WTC11 (cell line): Measurements from ENCODE around the gene RETREG2. TPM values are rescaled to one million over a fixed set of nuclear protein-coding genes. Genes with fewer than 3 reads are reported as not detected.
A peak's percentile ranks its signal among the peaks of the same experiment; 100 is the strongest.

ENCODE experiments used
- ATAC-seq: fragments of 200-7000 bp; cut with Tn5 transposase; 2 replicates; pipeline ENCODE4 v1.10.0; 2021; ENCODE audit warnings: mild to moderate bottlenecking, moderate library complexity
- CTCF ChIA-PET: fragments of 300-600 bp; sonication (Branson Sonifier 250); formaldehyde crosslinking; loops from one replicate; lab custom pipeline; 2021; ENCODE audit warnings: antibody characterized with exemption; lab: Charles Lee
- POLR2A ChIA-PET: fragments of 350-600 bp; sonication (Branson Sonifier 250); formaldehyde crosslinking; loops from one replicate; lab custom pipeline; 2021; ENCODE audit warnings: antibody characterized with exemption; lab: Charles Lee
- DNase-seq: peaks from one replicate; pipeline ENCODE4 v3.0.0; 2021; ENCODE audit warnings: low spot score
- H3K27ac Mint-ChIP-seq: 2 replicates; pipeline ENCODE4 v1.8.0; 2021; ENCODE audit warnings: mixed read lengths
- H3K27me3 Mint-ChIP-seq: 2 replicates; pipeline ENCODE4 v1.8.0; 2021; ENCODE audit warnings: low read depth, mild to moderate bottlenecking, moderate library complexity, mixed read lengths
- H3K36me3 Mint-ChIP-seq: 2 replicates; pipeline ENCODE4 v1.8.0; 2021; ENCODE audit warnings: mixed read lengths
- H3K4me1 Mint-ChIP-seq: 2 replicates; pipeline ENCODE4 v1.8.0; 2022; ENCODE audit warnings: mixed read lengths
- H3K4me3 Mint-ChIP-seq: 2 replicates; pipeline ENCODE4 v1.8.0; 2021; ENCODE audit warnings: mild to moderate bottlenecking, moderate library complexity, mixed read lengths
- H3K9me3 Mint-ChIP-seq: 2 replicates; pipeline ENCODE4 v1.8.0; 2021; ENCODE audit warnings: mixed read lengths
- ELF4 ChIP-seq: sonication (generic); formaldehyde crosslinking; IDR thresholded peaks from 2 replicates; pipeline ENCODE4 v1.8.1; 2022; ENCODE audit warnings: low read depth, mild to moderate bottlenecking, moderate library complexity, missing genetic modification reagents
- HMGA2 ChIP-seq: fragments of 250-450 bp; sonication (Bioruptor Pico); IDR thresholded peaks from 2 replicates; pipeline ENCODE4 v1.4.0; 2021; ENCODE audit warnings: mild to moderate bottlenecking, moderate library complexity
- IRF2 ChIP-seq: sonication (generic); formaldehyde crosslinking; IDR thresholded peaks from 2 replicates; pipeline ENCODE4 v1.8.0; 2022; ENCODE audit warnings: low read depth, missing genetic modification reagents, borderline replicate concordance
- KAT7 ChIP-seq: sonication (generic); formaldehyde crosslinking; IDR thresholded peaks from 2 replicates; pipeline ENCODE4 v1.8.1; 2023; ENCODE audit warnings: missing genetic modification reagents, mild to moderate bottlenecking, borderline replicate concordance
- RELA ChIP-seq: sonication (generic); formaldehyde crosslinking; IDR thresholded peaks from 2 replicates; pipeline ENCODE4 v1.8.1; 2022; ENCODE audit warnings: missing genetic modification reagents, mild to moderate bottlenecking, borderline replicate concordance
- TEAD4 ChIP-seq: sonication (generic); formaldehyde crosslinking; IDR thresholded peaks from 2 replicates; pipeline ENCODE4 v1.8.0; 2022; ENCODE audit warnings: mild to moderate bottlenecking, missing genetic modification reagents
- ZBTB21 ChIP-seq: sonication (generic); formaldehyde crosslinking; IDR thresholded peaks from 2 replicates; pipeline ENCODE4 v1.8.1; 2023; ENCODE audit warnings: mild to moderate bottlenecking, missing genetic modification reagents, borderline replicate concordance
- ZNF219 ChIP-seq: sonication (generic); formaldehyde crosslinking; IDR thresholded peaks from 2 replicates; pipeline ENCODE4 v1.8.0; 2023; ENCODE audit warnings: missing genetic modification reagents, mild to moderate bottlenecking, borderline replicate concordance
- ZNF263 ChIP-seq: sonication (generic); formaldehyde crosslinking; IDR thresholded peaks from 2 replicates; pipeline ENCODE4 v1.8.1; 2022; ENCODE audit warnings: low read depth, mild to moderate bottlenecking, moderate library complexity, missing genetic modification reagents
- total RNA-seq: library from RNA; stranded (reverse); gene quantifications from 3 replicates; pipeline ENCODE4 v1.2.3, GENCODE V29; 2021
- TF ChIP-seq, protein P1 (sequence below): fragments of 200-600 bp; IDR thresholded peaks from 2 replicates; pipeline ENCODE4 v1.8.0; 2022; ENCODE audit warnings: antibody characterized with exemption
- TF ChIP-seq, protein P2 (sequence below): sonication (generic); formaldehyde crosslinking; IDR thresholded peaks from 2 replicates; pipeline ENCODE4 v1.8.1; 2022; ENCODE audit warnings: mild to moderate bottlenecking, missing genetic modification reagents, moderate library complexity, borderline replicate concordance
- TF ChIP-seq, protein P3 (sequence below): sonication (generic); formaldehyde crosslinking; IDR thresholded peaks from 2 replicates; pipeline ENCODE4 v1.8.0; 2023; ENCODE audit warnings: missing genetic modification reagents, mild to moderate bottlenecking, borderline replicate concordance
- TF ChIP-seq, protein P4 (sequence below): sonication (generic); formaldehyde crosslinking; IDR thresholded peaks from 2 replicates; pipeline ENCODE4 v1.8.1; 2023; ENCODE audit warnings: mild to moderate bottlenecking, missing genetic modification reagents, borderline replicate concordance
- TF ChIP-seq, protein P5 (sequence below): sonication (generic); formaldehyde crosslinking; IDR thresholded peaks from 2 replicates; pipeline ENCODE4 v1.8.1; 2022; ENCODE audit warnings: missing genetic modification reagents, borderline replicate concordance

Gene RETREG2
- total RNA-seq, 1 experiment from 2014 or later, result 60.2 TPM

DNA sequence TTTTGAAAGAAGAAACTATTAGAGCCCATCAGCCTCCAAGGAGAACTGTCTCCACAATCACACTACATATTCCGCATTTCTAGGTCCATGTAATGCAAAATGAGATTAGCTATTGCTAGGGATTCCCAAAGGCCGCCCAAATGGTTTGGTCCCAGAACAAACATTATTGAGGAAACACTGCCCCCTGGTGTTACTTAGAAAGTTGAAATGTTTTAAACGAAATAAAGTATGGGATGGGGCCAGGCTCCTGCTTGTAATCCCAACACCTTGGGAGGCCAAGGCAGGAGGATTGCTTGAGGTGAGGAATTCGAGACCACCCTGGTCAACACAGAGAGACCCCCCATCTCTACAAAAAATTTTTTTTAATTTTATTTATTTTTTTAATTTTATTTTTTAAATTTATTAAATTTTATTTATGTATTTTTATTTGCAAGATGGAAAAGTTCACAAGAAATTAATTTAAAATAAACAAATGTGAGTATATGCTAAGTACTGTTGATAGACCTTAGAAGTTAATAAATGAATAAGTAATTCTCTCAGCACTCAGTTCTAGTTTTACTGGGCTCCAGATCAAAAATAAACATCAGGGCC lies 22.9 kb upstream of the RETREG2 start:
- peaks cover 8% of the 10 kb centered on the region for H3K36me3 Mint-ChIP-seq
- ATAC-seq (peak; percentile 40), DNase-seq (peak; percentile 24)
- no peaks in the 10 kb centered on the region for H3K9me3 Mint-ChIP-seq
- H3K27ac Mint-ChIP-seq, result no peak overlapping the region
- H3K4me1 Mint-ChIP-seq, result peaks cover 10% of the 10 kb centered on the region
- ChIA-PET CTCF (interaction anchor here (0.6 to 7.6 kb wide), 41 partner anchors 10 to 278 kb away, joined by 3 to 97 read pairs (median 5); partner anchors contain the start of genes CFAP65, CNPPD1, IHH and PTPRN), POLR2A (interaction anchor here (0.5 kb wide), 1 partner anchor 11 kb away, joined by 3 read pairs; no protein-coding TSS in a partner anchor)
- no peaks in the 10 kb centered on the region for H3K27me3 Mint-ChIP-seq
- no peak overlapping the region for H3K4me3 Mint-ChIP-seq
- TF ChIP-seq, protein P1, sequence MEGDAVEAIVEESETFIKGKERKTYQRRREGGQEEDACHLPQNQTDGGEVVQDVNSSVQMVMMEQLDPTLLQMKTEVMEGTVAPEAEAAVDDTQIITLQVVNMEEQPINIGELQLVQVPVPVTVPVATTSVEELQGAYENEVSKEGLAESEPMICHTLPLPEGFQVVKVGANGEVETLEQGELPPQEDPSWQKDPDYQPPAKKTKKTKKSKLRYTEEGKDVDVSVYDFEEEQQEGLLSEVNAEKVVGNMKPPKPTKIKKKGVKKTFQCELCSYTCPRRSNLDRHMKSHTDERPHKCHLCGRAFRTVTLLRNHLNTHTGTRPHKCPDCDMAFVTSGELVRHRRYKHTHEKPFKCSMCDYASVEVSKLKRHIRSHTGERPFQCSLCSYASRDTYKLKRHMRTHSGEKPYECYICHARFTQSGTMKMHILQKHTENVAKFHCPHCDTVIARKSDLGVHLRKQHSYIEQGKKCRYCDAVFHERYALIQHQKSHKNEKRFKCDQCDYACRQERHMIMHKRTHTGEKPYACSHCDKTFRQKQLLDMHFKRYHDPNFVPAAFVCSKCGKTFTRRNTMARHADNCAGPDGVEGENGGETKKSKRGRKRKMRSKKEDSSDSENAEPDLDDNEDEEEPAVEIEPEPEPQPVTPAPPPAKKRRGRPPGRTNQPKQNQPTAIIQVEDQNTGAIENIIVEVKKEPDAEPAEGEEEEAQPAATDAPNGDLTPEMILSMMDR, result peak; percentile 53
- TF ChIP-seq KAT7, result no peak
- TF ChIP-seq HMGA2 (CRISPR knock-in tag), result peak; percentile 99
- TF ChIP-seq IRF2 (CRISPR knock-in tag), result no peak
- TF ChIP-seq, all 79 proteins: peak for 2

DNA sequence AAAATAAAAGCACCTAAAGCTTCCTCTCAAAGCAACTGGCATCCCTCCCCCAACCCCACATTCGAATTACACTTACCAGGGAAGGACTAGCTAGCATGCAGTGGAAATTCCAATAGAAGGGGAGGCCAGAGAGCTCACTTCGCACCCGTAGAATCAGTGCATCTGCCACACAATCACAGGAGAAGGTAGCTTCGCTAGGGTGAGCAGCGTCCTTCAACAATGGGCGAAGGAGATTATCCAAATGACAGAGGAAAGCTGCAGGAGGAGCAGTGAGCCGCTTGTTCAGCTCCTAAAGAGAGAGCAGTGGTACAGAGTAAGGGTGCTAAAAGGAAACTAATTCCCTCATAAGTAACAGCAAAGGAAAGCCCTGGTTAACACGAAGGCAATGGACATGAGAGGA lies 20.7 kb upstream of the RETREG2 start:
- Mint-ChIP-seq H3K36me3 (peaks cover 8% of the 10 kb centered on the region), H3K27me3 (peaks cover 11% of the 10 kb centered on the region), H3K4me1 (peaks cover 17% of the 10 kb centered on the region), H3K9me3 (no peaks in the 10 kb centered on the region), H3K4me3 (no peak overlapping the region), H3K27ac (peak overlapping the region; percentile 12; the same call in 1 of the 2 replicates)
- DNase-seq, result no peak
- CTCF ChIA-PET, result interaction anchor here (0.8 to 7.6 kb wide), 6 partner anchors 18 to 177 kb away, joined by 3 to 97 read pairs (median 6); partner anchors contain the start of gene IHH
- POLR2A ChIA-PET, result no interaction called here
- TF ChIP-seq RELA (no peak), ELF4 (CRISPR knock-in tag) (no peak), ZBTB21 (CRISPR knock-in tag) (no peak), ZNF263 (no peak), IRF2 (CRISPR knock-in tag) (no peak), ZNF219 (CRISPR knock-in tag) (no peak), TEAD4 (no peak)
- TF ChIP-seq, protein P2, sequence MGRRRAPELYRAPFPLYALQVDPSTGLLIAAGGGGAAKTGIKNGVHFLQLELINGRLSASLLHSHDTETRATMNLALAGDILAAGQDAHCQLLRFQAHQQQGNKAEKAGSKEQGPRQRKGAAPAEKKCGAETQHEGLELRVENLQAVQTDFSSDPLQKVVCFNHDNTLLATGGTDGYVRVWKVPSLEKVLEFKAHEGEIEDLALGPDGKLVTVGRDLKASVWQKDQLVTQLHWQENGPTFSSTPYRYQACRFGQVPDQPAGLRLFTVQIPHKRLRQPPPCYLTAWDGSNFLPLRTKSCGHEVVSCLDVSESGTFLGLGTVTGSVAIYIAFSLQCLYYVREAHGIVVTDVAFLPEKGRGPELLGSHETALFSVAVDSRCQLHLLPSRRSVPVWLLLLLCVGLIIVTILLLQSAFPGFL (CRISPR knock-in tag), result no peak
- TF ChIP-seq, protein P3, sequence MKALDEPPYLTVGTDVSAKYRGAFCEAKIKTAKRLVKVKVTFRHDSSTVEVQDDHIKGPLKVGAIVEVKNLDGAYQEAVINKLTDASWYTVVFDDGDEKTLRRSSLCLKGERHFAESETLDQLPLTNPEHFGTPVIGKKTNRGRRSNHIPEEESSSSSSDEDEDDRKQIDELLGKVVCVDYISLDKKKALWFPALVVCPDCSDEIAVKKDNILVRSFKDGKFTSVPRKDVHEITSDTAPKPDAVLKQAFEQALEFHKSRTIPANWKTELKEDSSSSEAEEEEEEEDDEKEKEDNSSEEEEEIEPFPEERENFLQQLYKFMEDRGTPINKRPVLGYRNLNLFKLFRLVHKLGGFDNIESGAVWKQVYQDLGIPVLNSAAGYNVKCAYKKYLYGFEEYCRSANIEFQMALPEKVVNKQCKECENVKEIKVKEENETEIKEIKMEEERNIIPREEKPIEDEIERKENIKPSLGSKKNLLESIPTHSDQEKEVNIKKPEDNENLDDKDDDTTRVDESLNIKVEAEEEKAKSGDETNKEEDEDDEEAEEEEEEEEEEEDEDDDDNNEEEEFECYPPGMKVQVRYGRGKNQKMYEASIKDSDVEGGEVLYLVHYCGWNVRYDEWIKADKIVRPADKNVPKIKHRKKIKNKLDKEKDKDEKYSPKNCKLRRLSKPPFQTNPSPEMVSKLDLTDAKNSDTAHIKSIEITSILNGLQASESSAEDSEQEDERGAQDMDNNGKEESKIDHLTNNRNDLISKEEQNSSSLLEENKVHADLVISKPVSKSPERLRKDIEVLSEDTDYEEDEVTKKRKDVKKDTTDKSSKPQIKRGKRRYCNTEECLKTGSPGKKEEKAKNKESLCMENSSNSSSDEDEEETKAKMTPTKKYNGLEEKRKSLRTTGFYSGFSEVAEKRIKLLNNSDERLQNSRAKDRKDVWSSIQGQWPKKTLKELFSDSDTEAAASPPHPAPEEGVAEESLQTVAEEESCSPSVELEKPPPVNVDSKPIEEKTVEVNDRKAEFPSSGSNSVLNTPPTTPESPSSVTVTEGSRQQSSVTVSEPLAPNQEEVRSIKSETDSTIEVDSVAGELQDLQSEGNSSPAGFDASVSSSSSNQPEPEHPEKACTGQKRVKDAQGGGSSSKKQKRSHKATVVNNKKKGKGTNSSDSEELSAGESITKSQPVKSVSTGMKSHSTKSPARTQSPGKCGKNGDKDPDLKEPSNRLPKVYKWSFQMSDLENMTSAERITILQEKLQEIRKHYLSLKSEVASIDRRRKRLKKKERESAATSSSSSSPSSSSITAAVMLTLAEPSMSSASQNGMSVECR (CRISPR knock-in tag), result no peak
- TF ChIP-seq, protein P4, sequence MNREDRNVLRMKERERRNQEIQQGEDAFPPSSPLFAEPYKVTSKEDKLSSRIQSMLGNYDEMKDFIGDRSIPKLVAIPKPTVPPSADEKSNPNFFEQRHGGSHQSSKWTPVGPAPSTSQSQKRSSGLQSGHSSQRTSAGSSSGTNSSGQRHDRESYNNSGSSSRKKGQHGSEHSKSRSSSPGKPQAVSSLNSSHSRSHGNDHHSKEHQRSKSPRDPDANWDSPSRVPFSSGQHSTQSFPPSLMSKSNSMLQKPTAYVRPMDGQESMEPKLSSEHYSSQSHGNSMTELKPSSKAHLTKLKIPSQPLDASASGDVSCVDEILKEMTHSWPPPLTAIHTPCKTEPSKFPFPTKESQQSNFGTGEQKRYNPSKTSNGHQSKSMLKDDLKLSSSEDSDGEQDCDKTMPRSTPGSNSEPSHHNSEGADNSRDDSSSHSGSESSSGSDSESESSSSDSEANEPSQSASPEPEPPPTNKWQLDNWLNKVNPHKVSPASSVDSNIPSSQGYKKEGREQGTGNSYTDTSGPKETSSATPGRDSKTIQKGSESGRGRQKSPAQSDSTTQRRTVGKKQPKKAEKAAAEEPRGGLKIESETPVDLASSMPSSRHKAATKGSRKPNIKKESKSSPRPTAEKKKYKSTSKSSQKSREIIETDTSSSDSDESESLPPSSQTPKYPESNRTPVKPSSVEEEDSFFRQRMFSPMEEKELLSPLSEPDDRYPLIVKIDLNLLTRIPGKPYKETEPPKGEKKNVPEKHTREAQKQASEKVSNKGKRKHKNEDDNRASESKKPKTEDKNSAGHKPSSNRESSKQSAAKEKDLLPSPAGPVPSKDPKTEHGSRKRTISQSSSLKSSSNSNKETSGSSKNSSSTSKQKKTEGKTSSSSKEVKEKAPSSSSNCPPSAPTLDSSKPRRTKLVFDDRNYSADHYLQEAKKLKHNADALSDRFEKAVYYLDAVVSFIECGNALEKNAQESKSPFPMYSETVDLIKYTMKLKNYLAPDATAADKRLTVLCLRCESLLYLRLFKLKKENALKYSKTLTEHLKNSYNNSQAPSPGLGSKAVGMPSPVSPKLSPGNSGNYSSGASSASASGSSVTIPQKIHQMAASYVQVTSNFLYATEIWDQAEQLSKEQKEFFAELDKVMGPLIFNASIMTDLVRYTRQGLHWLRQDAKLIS (CRISPR knock-in tag), result no peak
- TF ChIP-seq, protein P5, sequence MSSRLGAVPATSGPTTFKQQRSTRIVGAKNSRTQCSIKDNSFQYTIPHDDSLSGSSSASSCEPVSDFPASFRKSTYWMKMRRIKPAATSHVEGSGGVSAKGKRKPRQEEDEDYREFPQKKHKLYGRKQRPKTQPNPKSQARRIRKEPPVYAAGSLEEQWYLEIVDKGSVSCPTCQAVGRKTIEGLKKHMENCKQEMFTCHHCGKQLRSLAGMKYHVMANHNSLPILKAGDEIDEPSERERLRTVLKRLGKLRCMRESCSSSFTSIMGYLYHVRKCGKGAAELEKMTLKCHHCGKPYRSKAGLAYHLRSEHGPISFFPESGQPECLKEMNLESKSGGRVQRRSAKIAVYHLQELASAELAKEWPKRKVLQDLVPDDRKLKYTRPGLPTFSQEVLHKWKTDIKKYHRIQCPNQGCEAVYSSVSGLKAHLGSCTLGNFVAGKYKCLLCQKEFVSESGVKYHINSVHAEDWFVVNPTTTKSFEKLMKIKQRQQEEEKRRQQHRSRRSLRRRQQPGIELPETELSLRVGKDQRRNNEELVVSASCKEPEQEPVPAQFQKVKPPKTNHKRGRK (CRISPR knock-in tag), result no peak
- no peak for ATAC-seq
